Fibroblast of villous mesenchyme (primary cell): ENCODE measurements around the gene SORCS2. TPM values are rescaled to one million over a fixed set of nuclear protein-coding genes. Genes with fewer than 3 reads are reported as not detected.

Source experiments
- DNase-seq: peaks from one replicate; pipeline ENCODE4 v3.0.0-alpha.2; 2010; ENCODE audit warnings: low read depth
- H3K4me3 ChIP-seq: 2 replicates; pipeline ENCODE4 v1.5.1; 2011; ENCODE audit warnings: low read depth, mild to moderate bottlenecking, low read length
- CTCF ChIP-seq: IDR thresholded peaks from 2 replicates; pipeline ENCODE4 v1.5.1; 2012; ENCODE audit warnings: low read depth, mild to moderate bottlenecking, low read length; ENCODE audit not compliant: insufficient read depth
- total RNA-seq: library from RNA; depleted of rRNA; stranded (reverse); fragments of >200 nt; gene quantifications from 2 replicates; pipeline ENCODE4 v1.2.3, GENCODE V29; 2012

Gene SORCS2
- total RNA-seq, 1 donor, result under 0.01 TPM

GRCh38 chr4:7227008-7227407 lies 34.7 kb downstream of the SORCS2 start:
- no peak overlapping the region for H3K4me3 ChIP-seq
- no peak for DNase-seq
- TF ChIP-seq CTCF, result no peak

GRCh38 chr4:7228734-7229133 lies 36.4 kb downstream of the SORCS2 start:
- no peak overlapping the region for H3K4me3 ChIP-seq
- no peak for DNase-seq
- TF ChIP-seq CTCF, result no peak

- DNase-seq, result no peak
- no peak for TF ChIP-seq CTCF
- no peak overlapping the region for H3K4me3 ChIP-seq
These were observed 39.8 kb downstream of the SORCS2 start for GRCh38 chr4:7232061-7232650.

- DNase-seq, result no peak
- H3K4me3 ChIP-seq, result no peak overlapping the region
- TF ChIP-seq CTCF, result no peak
These were observed 40.8 kb downstream of the SORCS2 start for GRCh38 chr4:7233006-7233580.

- TF ChIP-seq CTCF, result no peak
- H3K4me3 ChIP-seq, result no peak overlapping the region
- no peak for DNase-seq
These were observed 41.3 kb downstream of the SORCS2 start for GRCh38 chr4:7233601-7234000.

- DNase-seq, result no peak
- H3K4me3 ChIP-seq, result no peak overlapping the region
- no peak for TF ChIP-seq CTCF
These were observed 42.2 kb downstream of the SORCS2 start for GRCh38 chr4:7234355-7235029.
